Cardiac septum (tissue), 1 donor: Measurements from ENCODE around the gene SLC22A12. TPM values are rescaled to one million over a fixed set of nuclear protein-coding genes. Genes with fewer than 3 reads are reported as not detected.
"Not testable (repeated sequence)": the region's sequence is repeated elsewhere in the genome, so short reads cannot be mapped to it uniquely, and the experiment has no call there.

Source experiments
- DNase-seq: peaks from one replicate; pipeline ENCODE4 v3.0.0-alpha.2; 2020; ENCODE audit warnings: low spot score
- intact Hi-C: fragments of 100-400 bp; cut with DNase I; formaldehyde crosslinking; loops from one replicate; pipeline ENCODE4 v1.14.0; 2022
- total RNA-seq: library from RNA; stranded (reverse); fragmentation: NEBNext Ultra II Directional; extraction: Animal tissue kit (Norgen Biotek cat#: 25700); gene quantifications from one replicate; pipeline ENCODE4 v1.2.1, GENCODE V29; 2021
- donor health status: DM: no; HTN: no; CAD: no.

The SLC22A12 gene
- total RNA-seq, 1 donor from 2014 or later: not detected

GRCh38 chr11:64581057-64581523, 9.9 kb upstream of the SLC22A12 start:
- DNase-seq: peak; percentile 35
- intact Hi-C loops: no loop called here

- DNase-seq: peak; percentile 71
- intact Hi-C loops: no loop called here
Measured at GRCh38 chr11:64582885-64583284, 8.1 kb upstream of the SLC22A12 start.

- intact Hi-C loops: no loop called here
Measured at GRCh38 chr11:64583296-64584262, 7.4 kb upstream of the SLC22A12 start.

GRCh38 chr11:64585150-64585549, 5.9 kb upstream of the SLC22A12 start:
- peak; percentile 66 for DNase-seq
- intact Hi-C loops: no loop called here

More at GRCh38 chr11:64583296-64584262, 7.4 kb upstream of the SLC22A12 start:
- DNase-seq: peak; percentile 51

GRCh38 chr11:64586366-64586765, 4.7 kb upstream of the SLC22A12 start:
- DNase-seq: no peak
- intact Hi-C loops: no loop called here

- intact Hi-C loops: no loop called here
- no peak for DNase-seq
Measured at GRCh38 chr11:64588701-64589100, 2.3 kb upstream of the SLC22A12 start.

- DNase-seq: peak; percentile 71
- intact Hi-C loops: no loop called here
Measured at GRCh38 chr11:64591257-64592233, 525 bp downstream of the SLC22A12 start.

GRCh38 chr11:64592234-64592615, 1.2 kb downstream of the SLC22A12 start:
- DNase-seq: peak; percentile 26
- intact Hi-C loops: no loop called here

- intact Hi-C loops: no loop called here
- no peak for DNase-seq
Measured at GRCh38 chr11:64592656-64593055, 1.6 kb downstream of the SLC22A12 start.

- peak; percentile 38 for DNase-seq
- intact Hi-C loops: no loop called here
Measured at GRCh38 chr11:64593156-64594105, 2.4 kb downstream of the SLC22A12 start.

GRCh38 chr11:64594159-64594939, 3.3 kb downstream of the SLC22A12 start:
- DNase-seq: peak; percentile 60
- intact Hi-C loops: no loop called here

GRCh38 chr11:64595922-64596321, 4.9 kb downstream of the SLC22A12 start:
- intact Hi-C loops, DNase-seq: not testable (repeated sequence)

GRCh38 chr11:64597671-64598101, 6.7 kb downstream of the SLC22A12 start:
- DNase-seq: peak; percentile 63
- intact Hi-C loops: no loop called here

GRCh38 chr11:64598106-64598796, 7.2 kb downstream of the SLC22A12 start:
- DNase-seq: peak; percentile 65
- intact Hi-C loops: no loop called here

GRCh38 chr11:64598797-64599697, 8.0 kb downstream of the SLC22A12 start:
- intact Hi-C loops: no loop called here
- no peak for DNase-seq

GRCh38 chr11:64599698-64600211, 8.7 kb downstream of the SLC22A12 start:
- intact Hi-C loops: no loop called here

More at GRCh38 chr11:64599698-64600211, 8.7 kb downstream of the SLC22A12 start:
- no peak for DNase-seq
